GM18517 (cell line): ENCODE measurements around the gene SFMBT2.
"Not testable (repeated sequence)": the region's sequence is repeated elsewhere in the genome, so short reads cannot be mapped to it uniquely, and the experiment has no call there.

Experiments used
- ATAC-seq: cut with Tn5 transposase; IDR thresholded peaks from one replicate; pipeline ENCODE4 v1.9.1; 2021; ENCODE audit warnings: mild to moderate bottlenecking, moderate library complexity; ENCODE audit not compliant: unreplicated experiment

Gene SFMBT2

DNA sequence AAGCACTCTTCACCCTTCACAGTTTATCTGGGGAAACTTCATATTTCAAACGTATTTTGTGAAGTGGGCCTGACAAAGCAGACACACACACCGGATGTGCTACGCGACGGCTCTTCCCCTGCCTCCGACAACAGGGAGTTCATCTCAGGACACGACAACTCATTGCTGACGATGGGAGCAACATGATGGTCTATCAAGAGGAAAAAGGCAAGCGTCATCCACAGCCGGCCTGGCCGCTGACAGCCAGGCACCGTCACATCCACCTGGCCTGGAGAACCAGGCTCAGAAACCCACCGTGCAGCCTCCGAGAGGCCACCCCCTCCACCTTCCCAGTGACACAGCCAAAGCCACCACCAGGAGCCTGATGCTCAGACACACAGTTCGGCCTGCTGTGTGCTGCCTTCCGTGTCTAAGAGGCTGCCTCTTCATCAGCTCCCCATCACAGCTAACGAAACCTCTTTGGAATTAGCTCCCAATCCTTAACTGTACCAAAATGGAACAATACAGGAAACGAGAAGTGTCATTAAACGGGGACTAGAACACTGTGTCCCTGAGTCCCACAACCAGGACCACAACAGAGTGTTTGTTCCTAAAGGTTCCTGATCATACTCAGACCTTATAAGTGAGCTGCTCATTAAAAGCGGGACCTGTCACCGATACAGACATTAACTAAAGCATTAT, 76.7 kb downstream of the SFMBT2 start:
- ATAC-seq = no peak

DNA sequence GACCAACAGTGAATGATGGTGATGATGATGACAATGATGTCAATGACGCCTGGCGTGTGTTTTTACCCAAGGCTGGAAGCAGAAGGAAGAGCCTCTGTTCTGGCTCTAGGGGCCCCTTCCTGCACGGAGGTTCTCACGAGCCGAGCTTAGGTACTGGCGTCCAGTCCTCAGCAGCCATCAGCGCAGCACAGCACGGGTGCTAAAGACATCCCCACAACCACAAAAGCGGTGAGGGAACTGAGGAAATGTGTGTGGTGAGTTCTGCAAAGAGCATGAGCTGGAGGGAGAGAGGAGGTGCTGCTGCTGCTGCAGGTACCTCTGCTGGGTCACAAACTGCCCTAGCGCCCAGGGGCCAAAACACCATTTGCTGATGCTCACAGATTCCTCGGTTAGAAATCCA, 81.6 kb downstream of the SFMBT2 start:
- ATAC-seq = no peak

DNA sequence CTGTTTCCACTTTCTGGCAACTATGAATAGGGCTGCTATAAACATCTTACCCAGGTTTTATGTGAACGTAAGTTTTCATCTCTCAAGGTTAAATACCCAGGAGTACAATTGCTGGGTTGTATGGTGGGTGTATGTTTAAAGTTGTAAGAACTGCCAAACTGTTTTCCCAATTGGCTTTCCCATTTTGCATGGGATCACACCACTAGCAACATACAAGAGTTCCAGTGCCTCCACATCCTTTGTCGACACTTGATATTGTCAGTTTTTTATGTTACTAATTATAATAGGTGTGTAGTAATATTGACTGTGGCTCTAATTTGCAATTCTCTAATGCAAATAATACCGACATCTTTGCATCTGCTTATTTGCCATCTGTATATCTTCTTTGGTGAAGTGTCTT, 82.9 kb downstream of the SFMBT2 start:
- ATAC-seq = no peak

DNA sequence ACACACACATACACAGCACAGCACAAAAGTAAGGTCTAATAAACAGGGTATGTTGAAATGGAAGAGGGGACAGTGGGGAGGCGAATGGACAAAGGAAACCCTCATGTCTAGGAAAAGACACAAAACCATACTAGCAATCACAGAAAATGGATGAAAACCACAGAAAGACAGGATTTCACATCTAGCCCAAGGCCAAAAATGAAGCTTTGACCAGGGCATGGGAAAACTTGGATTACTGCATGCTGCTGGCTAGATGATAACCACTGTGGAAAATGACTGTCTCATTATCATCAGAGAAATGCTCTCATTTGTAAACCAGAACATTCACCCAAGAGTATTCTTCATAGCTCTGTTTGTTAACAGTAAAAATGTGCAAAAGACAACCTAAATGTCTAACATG, 88.2 kb downstream of the SFMBT2 start:
- ATAC-seq = no peak

DNA sequence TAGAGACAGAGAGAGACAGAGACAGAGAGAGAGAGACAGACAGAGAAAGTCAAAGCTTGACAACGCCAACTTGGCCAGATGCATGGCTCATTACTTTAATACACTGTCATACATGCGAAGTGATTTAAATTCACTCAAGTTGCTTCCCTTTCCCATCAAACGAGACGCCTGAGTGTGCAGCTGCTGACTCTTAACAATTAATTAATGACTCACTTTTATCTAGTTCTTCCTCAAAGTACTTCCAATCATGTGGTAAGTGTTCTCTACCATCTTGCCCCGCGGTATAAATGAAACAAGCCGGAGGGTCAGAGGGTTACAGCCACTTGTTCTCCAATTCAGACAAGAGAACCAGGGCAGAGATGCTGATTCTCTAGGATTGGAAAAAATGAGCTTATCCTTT, 90.8 kb downstream of the SFMBT2 start:
- no peak for ATAC-seq

DNA sequence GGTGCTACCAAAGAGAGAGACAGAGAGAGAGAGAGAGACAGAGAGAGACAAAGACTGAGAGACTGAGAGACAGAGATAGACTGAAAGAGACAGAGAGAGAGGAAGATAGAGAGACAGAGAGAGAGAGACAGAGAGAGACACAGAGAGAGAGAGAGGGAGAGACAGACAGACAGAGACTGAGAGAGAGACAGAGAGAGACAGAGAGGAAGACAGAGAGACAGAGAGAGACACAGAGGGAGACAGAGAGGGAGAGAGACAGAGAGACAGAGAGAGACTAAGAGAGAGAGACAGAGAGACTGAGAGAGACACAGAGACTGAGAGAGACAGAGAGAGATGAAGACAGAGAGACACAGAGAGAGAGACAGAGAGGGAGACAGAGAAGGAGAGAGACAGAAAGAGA, 91.2 kb downstream of the SFMBT2 start:
- no peak for ATAC-seq

DNA sequence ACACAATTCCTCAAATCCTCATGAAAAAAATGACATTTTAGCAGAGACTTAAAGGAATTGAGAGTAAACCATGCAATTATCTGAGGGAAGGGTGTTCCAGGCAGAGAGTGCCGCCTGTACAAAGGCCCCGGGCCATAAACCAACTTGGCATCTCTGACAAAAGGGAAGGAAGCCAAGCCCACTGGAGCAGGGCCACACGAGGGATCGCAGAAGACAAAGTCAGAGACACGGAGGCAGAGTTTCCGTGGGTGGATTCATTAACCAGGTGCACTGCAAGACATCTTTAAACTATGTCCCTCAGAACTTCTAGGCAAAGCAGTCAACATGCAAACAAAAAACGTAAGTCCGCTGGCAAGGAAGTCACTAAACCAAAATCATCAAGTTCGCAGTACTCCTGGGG, 92.0 kb downstream of the SFMBT2 start:
- no peak for ATAC-seq

DNA sequence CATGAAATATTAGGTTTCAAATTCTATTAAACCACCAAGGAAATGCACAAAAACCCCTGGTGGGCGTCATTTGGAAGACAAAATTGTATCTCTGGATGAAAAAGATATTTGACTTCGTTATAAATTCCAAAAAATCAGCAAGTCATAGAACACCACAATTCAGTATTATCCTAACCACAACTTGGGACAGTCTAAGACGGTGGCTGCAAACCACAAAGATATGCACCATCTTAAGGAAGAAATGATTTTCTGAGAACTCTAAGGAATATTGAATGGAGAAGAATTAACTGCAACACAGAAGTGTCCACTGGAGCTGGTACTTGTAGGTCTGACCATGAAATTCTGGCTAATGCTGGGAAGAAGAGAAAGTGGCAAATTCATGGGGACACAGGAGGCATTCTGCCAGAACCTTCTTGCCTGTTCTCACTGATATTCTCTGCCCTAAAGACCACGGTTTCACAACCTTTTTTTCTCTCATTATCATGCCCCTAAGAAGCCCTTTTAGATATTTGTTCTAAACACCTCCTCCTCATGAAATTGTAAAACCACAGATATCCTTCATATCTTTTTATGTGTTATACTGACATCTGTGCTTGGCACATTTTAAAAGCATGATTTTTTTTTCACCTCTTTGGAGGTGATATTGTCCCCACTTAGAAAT, 92.9 kb downstream of the SFMBT2 start:
- ATAC-seq = no peak

DNA sequence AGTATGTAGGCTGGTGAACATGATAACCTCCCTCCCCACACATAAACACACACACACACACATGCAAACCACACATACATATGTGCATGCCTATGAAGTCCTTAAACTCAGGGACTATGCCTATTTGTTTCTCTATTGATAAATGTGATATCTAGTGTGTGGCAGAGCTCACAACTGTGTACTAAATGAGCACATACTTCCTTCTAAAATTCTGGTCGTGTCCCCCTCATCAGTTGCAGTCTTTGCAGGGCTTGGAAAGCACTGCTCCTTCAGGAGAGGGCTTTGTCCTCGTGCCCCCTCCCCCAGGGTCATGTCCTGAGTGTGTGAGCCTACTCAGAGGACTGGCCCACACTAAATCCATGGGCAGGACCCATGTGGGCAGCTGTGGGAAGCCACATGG, 94.0 kb downstream of the SFMBT2 start:
- no peak for ATAC-seq

DNA sequence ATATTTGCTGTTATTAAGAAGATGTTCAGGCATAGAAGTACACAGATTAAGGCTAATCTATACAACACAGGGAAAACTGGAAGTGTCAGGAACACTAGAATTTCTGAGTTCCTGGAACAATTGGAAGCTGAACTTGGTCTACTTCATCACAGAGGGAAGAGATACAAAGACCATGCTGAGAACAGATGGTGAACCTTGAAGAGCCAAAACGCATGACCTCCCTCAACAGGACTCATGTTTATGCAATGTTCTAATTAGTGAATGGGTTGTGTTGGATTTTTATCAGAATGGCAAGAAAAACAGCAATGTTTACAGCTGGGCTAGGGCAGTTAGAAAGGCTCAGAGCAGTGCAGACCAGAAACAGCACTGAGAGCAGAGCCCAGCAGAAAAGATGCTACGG, 94.9 kb downstream of the SFMBT2 start:
- ATAC-seq = no peak

DNA sequence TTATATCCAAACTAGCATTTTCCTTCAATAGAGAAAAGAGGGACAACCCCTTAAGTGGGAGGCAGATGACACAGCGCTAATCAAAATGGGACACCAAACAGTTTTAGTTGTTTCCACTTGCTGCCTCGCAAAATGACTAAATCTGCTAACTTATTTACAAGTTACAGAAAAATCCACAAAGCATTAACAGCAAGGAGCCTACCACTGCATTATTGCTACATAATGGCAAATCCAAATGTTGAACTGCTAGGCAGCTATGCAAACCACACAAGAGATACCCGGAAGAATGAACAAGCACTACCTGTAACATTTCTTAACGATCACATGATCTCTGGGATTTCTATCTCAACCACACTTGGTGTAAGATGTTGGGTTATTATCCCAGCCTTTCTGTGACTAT, 96.7 kb downstream of the SFMBT2 start:
- no peak for ATAC-seq

DNA sequence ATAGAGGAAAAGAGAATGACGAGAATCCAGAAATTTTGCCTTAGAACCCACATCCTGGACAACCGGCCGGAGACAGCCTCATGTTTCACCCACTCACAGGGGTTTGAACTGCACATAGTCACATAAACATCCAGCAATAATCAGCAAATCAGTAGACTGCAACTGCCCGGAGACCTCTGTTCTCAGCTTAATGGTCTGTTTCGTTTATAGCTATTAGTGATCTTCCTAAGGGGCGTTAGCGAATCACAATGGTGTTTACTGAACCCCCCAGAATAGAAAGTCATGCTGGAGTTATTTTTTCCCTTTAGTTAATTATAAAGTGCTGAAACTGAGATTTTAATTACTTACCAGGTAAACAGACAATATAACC, 98.4 kb downstream of the SFMBT2 start:
- no peak for ATAC-seq

DNA sequence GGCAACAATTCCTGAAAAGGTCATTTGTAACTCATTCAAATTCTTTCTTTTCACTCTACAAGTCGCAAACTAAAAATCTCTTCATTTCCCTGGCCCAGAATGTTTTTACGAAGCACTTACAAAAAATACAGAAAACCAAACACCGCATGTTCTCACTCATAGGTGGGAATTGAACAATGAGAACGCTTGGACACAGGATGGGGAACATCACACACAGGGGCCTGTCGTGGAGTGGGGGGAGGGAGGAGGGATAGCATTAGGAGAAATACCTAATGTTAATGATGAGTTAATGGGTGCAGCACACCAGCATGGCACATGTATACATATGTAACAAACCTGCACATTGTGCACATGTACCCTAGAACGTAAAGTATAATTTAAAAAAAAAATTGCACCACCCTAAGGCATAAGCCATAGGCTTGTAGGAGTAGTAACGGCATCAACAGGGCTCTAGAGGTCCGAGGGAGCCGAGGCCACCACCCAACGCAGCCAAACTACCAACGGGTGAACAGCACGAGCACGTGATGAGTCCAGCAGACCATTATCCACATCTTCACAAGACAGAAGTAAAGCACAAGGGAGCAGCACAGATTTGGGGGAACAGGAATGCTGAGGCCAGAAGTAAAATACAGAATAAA, 98.9 kb downstream of the SFMBT2 start:
- not testable (repeated sequence) for ATAC-seq

DNA sequence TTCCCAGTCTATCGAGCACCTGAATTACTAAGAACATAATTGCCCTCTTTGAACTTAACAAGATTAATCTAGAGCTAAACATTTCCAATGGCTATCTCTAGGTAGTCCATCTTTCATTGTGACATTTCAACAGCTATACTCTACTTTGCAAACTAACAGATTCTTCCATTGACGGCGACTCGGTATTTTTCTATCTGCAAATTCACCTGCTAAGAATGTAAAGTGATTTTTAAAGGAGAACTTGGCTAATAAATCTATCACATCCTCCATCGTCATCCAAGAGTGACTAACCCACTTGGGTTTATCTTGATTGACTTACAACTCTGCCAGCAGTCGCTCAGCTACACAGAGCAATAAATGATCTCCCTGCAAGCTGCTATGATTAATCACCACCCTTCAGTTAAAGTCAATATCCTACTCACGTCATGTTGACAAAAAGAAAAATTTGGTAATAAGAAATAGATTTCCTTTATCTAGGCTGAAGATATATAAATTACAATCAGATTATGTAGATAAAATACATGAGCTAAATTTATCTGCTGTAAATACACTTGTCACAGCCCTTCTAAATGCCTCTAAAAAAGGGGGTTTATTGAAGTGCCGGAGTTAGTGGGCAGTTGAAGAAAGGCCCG, 99.5 kb downstream of the SFMBT2 start:
- ATAC-seq = no peak

DNA sequence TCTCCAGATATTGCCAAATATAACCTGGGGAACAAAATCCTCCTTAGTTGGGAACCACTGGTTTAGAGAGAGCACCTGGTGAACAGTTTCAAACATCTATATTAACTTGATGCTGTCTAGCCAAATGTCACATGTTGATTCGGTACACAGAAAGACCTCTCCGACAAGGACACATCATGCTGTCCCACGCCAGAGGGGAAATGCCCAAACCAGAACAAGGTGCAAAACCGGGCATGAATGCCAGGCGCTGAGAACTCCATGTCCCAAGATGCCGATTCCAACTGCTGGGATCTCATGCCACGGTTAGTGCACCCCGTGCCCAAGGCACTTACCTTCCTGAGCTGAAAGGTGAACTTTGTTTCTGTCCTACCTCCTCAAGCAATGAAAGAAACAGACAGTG, 100.8 kb downstream of the SFMBT2 start:
- no peak for ATAC-seq

DNA sequence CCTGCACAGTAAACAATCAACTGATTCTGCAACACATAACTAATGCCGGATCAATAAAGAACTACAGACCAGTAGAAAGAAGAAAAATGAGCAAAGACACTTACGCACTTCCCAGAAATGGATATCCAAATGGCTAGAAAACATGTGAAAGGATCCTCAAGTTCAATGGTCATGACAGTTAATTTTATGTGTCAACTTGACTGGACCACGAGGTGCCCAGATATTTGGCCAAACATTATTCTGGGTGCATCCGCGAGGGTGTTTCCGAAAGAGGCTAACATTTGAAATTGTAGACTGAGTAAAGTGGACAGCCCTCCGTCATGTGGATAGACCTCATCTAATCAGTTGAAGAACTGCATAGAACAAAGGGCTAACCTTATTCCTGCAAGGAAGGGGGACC, 102.0 kb downstream of the SFMBT2 start:
- ATAC-seq = no peak

DNA sequence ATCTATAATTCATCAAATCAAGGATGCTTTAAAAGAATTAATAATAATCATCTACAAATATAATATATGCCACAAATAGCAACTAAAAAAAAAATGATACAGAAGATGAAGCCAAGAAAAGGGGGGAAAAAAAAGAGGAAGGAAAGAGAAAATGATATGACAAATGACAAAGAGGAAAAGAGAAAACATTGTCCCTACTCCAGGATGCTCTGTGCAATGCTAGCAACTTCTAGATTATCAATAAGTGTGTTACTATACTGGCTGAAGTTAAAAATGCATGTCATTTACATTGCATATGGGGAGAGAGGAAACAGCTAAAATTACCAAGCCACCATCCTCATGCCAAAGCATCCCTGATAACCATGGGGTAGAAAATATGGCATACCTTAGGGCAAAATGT, 104.2 kb downstream of the SFMBT2 start:
- no peak for ATAC-seq

DNA sequence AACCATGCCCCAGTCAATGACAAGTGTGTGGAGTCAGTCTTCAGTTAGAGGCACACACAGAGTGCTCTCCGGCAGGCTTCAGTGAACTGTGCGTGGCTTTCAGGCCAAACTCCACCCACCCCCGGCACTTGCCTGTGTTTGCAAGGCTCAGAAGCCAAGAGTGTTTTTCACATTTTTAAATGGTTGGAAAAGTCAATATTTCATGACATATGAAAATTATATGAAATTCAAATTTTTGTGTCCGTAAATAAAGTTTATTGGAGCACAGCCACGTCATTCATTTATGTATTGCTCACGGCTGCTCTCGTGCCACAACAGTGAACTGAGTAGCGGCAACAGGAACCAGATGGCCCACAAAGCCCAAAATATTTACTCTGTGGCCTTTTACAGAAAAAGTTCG, 104.7 kb downstream of the SFMBT2 start:
- ATAC-seq = no peak

DNA sequence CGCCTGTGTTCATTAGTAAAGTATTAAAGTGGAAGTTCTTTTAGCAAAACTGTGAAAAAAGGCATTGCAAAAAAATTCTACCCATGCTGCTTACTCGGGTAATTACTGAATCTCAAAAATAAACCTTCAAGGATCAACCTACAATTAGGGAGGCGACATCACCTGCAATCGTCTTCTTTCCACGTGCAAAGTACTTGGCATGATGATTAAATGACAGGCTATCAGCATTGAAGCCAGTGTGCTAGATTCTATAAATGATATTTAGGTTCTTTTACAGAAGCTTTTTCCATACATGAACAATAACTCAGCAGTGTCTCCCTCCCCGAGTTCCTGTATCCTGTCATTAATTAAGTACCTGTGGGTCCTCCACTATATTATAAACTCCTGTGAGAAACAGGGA, 105.8 kb downstream of the SFMBT2 start:
- no peak for ATAC-seq

DNA sequence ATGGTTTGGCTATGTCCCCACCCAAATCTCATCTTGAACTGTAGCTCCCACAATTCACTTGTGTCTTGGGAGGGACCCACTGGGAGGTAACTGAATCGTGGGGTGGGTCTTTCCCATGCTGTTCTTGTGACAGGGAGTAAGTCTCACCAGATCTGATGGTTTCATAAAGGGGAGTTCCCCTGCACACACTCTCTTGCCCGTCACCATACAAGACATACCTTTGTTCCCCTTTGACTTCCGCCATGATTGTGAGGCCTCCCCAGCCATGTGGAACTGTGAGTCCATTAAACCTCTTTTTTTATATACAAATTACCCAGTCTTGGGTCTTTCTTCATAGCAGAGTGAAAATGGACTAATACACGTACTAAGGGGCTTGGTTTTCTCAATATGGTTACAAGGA, 106.7 kb downstream of the SFMBT2 start:
- ATAC-seq = no peak

DNA sequence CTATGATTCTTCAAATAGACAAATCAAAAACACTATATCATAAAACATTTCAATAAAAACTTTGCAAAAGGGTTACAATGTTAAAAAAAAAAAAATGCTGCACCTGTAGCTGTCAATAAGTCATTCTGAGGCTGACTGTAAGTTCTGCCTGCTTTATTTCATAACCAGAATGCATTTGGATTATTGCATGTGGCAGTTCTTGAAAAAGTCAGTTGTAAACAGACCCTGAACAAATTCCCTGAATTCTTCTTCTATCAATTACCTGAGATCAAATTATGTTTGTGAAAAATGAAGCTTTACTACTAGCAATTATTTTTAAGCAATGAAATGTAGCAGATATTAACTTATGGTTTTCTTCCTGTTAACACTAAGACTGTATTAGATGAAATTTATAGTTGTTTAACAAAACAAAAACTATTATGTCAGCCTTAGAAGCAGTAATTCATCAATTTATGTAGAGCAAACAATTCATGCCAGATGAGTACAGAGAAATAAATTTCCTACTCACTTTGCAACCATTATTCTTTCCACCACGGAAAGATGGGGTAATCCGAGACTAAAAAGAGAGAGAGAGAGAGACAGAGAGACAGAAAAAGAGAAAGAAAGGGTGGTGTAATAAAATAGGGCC, 107.8 kb downstream of the SFMBT2 start:
- no peak for ATAC-seq
